Amygdala (tissue), 56 donors: ENCODE measurements around the gene FAM187B.

Experiments
- DNase-seq, 56 donors: peaks; one replicate each; lab custom pipeline; 2025; lab: John Stamatoyannopoulos, UW

The FAM187B gene

GRCh38 chr19:35228177-35228930 is at the start of gene FAM187B:
FAM187B (minus strand) TSS chr19:35228739; CDS start chr19:35228680, 59 bp downstream.
- peak in 24 of 56 donors; percentile 16 to 66 (median 41) for DNase-seq

- no peak for DNase-seq
Measured at GRCh38 chr19:35276706-35277281, 48.3 kb upstream of the FAM187B start.

- DNase-seq = no peak
Measured at GRCh38 chr19:35274323-35274722, 45.8 kb upstream of the FAM187B start.

- DNase-seq = peak in 1 of 56 donors; percentile 20
Measured at GRCh38 chr19:35273686-35274259, 45.2 kb upstream of the FAM187B start.

GRCh38 chr19:35272954-35273649 is 44.6 kb upstream of the FAM187B start:
- no peak for DNase-seq

- DNase-seq = peak in 9 of 56 donors; percentile 16 to 53 (median 29)
Measured at GRCh38 chr19:35272122-35272719, 43.7 kb upstream of the FAM187B start.

- no peak for DNase-seq
Measured at GRCh38 chr19:35271546-35271945, 43.0 kb upstream of the FAM187B start.

GRCh38 chr19:35270381-35270811 is 41.9 kb upstream of the FAM187B start:
- DNase-seq = no peak

GRCh38 chr19:35269438-35270117 is 41.0 kb upstream of the FAM187B start:
- DNase-seq = peak in 55 of 56 donors; percentile 29 to 91 (median 71)

- DNase-seq = peak in 43 of 56 donors; percentile 29 to 83 (median 58)
Measured at GRCh38 chr19:35268536-35269437, 40.2 kb upstream of the FAM187B start, which contains the start of gene USF2. USF2 (plus strand) TSS chr19:35268962; CDS start chr19:35269102, 140 bp downstream.

- DNase-seq = peak in 39 of 56 donors; percentile 31 to 78 (median 58)
Measured at GRCh38 chr19:35267818-35268535, 39.4 kb upstream of the FAM187B start.

- DNase-seq = peak in 13 of 56 donors; percentile 28 to 66 (median 51)
Measured at GRCh38 chr19:35267353-35267817, 38.8 kb upstream of the FAM187B start.

- DNase-seq = no peak
Measured at GRCh38 chr19:35266520-35267352, 38.2 kb upstream of the FAM187B start.

- no peak for DNase-seq
Measured at GRCh38 chr19:35265900-35266519, 37.5 kb upstream of the FAM187B start.

- no peak for DNase-seq
Measured at GRCh38 chr19:35265126-35265899, 36.8 kb upstream of the FAM187B start.
